ENCODE measurements around the gene HIVEP3.

DNA sequence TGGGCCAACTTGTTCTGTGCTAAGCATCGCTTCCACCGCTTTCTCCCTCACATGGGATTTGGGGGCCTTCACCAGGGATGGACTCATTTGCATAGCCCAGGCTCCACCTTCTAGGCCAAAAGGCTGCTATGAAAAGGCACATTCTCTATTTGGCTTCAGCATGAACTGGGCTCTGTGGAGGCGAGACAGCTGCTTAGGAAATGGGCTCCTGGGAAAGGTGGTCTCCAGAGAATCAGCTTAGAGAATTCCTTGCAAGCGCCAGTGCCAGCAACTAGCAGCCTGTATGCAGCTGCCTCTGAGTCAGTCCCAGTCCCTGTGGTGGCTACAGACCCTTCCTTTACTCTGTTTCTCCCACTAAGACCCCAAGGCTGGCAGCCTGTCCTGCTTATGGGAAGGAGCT is 214.5 kb downstream of the HIVEP3 start:
- TF ChIP-seq, protein P1, sequence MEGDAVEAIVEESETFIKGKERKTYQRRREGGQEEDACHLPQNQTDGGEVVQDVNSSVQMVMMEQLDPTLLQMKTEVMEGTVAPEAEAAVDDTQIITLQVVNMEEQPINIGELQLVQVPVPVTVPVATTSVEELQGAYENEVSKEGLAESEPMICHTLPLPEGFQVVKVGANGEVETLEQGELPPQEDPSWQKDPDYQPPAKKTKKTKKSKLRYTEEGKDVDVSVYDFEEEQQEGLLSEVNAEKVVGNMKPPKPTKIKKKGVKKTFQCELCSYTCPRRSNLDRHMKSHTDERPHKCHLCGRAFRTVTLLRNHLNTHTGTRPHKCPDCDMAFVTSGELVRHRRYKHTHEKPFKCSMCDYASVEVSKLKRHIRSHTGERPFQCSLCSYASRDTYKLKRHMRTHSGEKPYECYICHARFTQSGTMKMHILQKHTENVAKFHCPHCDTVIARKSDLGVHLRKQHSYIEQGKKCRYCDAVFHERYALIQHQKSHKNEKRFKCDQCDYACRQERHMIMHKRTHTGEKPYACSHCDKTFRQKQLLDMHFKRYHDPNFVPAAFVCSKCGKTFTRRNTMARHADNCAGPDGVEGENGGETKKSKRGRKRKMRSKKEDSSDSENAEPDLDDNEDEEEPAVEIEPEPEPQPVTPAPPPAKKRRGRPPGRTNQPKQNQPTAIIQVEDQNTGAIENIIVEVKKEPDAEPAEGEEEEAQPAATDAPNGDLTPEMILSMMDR (conservative IDR thresholded peaks at IDR 0.05; ENCODE audit: low read length): no peak
- no peak for TF ChIP-seq EZH2phosphoT487 (IDR thresholded peaks at IDR 0.05; ENCODE audit: borderline replicate concordance)

Data from Loucy (cell line).